Measurements from ENCODE around the gene CHGA.

- TF ChIP-seq, protein P1, sequence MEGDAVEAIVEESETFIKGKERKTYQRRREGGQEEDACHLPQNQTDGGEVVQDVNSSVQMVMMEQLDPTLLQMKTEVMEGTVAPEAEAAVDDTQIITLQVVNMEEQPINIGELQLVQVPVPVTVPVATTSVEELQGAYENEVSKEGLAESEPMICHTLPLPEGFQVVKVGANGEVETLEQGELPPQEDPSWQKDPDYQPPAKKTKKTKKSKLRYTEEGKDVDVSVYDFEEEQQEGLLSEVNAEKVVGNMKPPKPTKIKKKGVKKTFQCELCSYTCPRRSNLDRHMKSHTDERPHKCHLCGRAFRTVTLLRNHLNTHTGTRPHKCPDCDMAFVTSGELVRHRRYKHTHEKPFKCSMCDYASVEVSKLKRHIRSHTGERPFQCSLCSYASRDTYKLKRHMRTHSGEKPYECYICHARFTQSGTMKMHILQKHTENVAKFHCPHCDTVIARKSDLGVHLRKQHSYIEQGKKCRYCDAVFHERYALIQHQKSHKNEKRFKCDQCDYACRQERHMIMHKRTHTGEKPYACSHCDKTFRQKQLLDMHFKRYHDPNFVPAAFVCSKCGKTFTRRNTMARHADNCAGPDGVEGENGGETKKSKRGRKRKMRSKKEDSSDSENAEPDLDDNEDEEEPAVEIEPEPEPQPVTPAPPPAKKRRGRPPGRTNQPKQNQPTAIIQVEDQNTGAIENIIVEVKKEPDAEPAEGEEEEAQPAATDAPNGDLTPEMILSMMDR (IDR thresholded peaks at IDR 0.05), result no peak
- no peak for TF ChIP-seq POLR2A (IDR thresholded peaks at IDR 0.05)
Measured at GRCh38 chr14:92949496-92950192, 26.7 kb downstream of the CHGA start.

Data from Peyer's patch (tissue), 4 donors.